Muscle of leg (tissue), 16 donors: Measurements from ENCODE around the gene PDE7B. TPM values are rescaled to one million over a fixed set of nuclear protein-coding genes. Genes with fewer than 3 reads are reported as not detected.

Source experiments
- DNase-seq: peaks from one replicate; pipeline ENCODE4 v3.0.0; 2013
- H3K27ac ChIP-seq: one replicate; pipeline ENCODE4 v1.5.1; 2013; ENCODE audit warnings: mild to moderate bottlenecking, low read length, control low read depth
- H3K27me3 ChIP-seq: one replicate; pipeline ENCODE4 v1.6.1; 2013; ENCODE audit warnings: low read length; ENCODE audit not compliant: control insufficient read depth, insufficient read depth
- H3K36me3 ChIP-seq: one replicate; pipeline ENCODE4 v1.6.1; 2013; ENCODE audit warnings: low read length; ENCODE audit not compliant: control insufficient read depth, insufficient read depth
- H3K4me1 ChIP-seq: one replicate; pipeline ENCODE4 v1.6.1; 2013; ENCODE audit warnings: low read length; ENCODE audit not compliant: control insufficient read depth, insufficient read depth
- H3K4me3 ChIP-seq: one replicate; pipeline ENCODE4 v1.5.1; 2013; ENCODE audit warnings: low read length, control low read depth
- H3K9me3 ChIP-seq: replicated peaks from 2 replicates; pipeline ENCODE4 v1.6.1; 2013; ENCODE audit warnings: low read depth, low read length; ENCODE audit not compliant: control insufficient read depth
- WGBS: methylation state at CpG from one replicate; pipeline ENCODE4 v1.1.5; 2013; ENCODE audit warnings: missing lambda C conversion rate; ENCODE audit not compliant: insufficient coverage; 5-methylcytosine and 5-hydroxymethylcytosine counted together
- long read RNA-seq, 11 donors: transcript quantifications; one replicate each; lab custom pipeline, GENCODE V29; 2026
- polyA plus RNA-seq, 8 donors: library from polyadenylated mRNA; unstranded; fragments of 120-200 nt; gene quantifications; one replicate each; pipeline versions ENCODE4 v1.2.1 to v1.2.3, GENCODE V29; 2013; ENCODE audit warnings: inconsistent platforms in 1 of 8, low replicate concordance in 1 of 8; ENCODE audit not compliant: insufficient read length in 8 of 8, insufficient read depth in 1 of 8
- total RNA-seq: library from RNA; stranded (reverse); fragments of 120-200 nt; gene quantifications from one replicate; pipeline ENCODE4 v1.2.4, GENCODE V29; 2013

Gene PDE7B
- total RNA-seq, result 10.3 TPM
- 10 to 100 TPM in 1 of 8 donors, 1 to 10 TPM in 7; 6.9 to 10.9 (median 8.4) TPM for polyA plus RNA-seq
- long read RNA-seq, donor 1, result 0 reads
- long read RNA-seq, donor 2, result 0 reads
- long read RNA-seq, donor 3, full-length matches to known transcripts, result 7 of 7 reads
- long read RNA-seq, donor 3, partial matches to known transcripts, result 0 of 7 reads
- long read RNA-seq, donor 3, other reads (novel, unspliced or antisense), result 0 of 7 reads
- long read RNA-seq, donor 4, full-length matches to known transcripts, result 2 of 2 reads
- long read RNA-seq, donor 4, partial matches to known transcripts, result 0 of 2 reads
- long read RNA-seq, donor 4, other reads (novel, unspliced or antisense), result 0 of 2 reads
- long read RNA-seq, donor 5, full-length matches to known transcripts, result 3 of 3 reads
- long read RNA-seq, donor 5, partial matches to known transcripts, result 0 of 3 reads
- long read RNA-seq, donor 5, other reads (novel, unspliced or antisense), result 0 of 3 reads
- long read RNA-seq, donor 6, full-length matches to known transcripts, result 1 of 1 reads
- long read RNA-seq, donor 6, partial matches to known transcripts, result 0 of 1 reads
- long read RNA-seq, donor 6, other reads (novel, unspliced or antisense), result 0 of 1 reads
- long read RNA-seq, donor 7, full-length matches to known transcripts, result 2 of 2 reads
- long read RNA-seq, donor 7, partial matches to known transcripts, result 0 of 2 reads
- long read RNA-seq, donor 7, other reads (novel, unspliced or antisense), result 0 of 2 reads
- long read RNA-seq, donor 8, full-length matches to known transcripts, result 2 of 2 reads
- long read RNA-seq, donor 8, partial matches to known transcripts, result 0 of 2 reads
- long read RNA-seq, donor 8, other reads (novel, unspliced or antisense), result 0 of 2 reads
- long read RNA-seq, donor 9, full-length matches to known transcripts, result 1 of 1 reads
- long read RNA-seq, donor 9, partial matches to known transcripts, result 0 of 1 reads
- long read RNA-seq, donor 9, other reads (novel, unspliced or antisense), result 0 of 1 reads
- long read RNA-seq, donor 10, full-length matches to known transcripts, result 3 of 3 reads
- long read RNA-seq, donor 10, partial matches to known transcripts, result 0 of 3 reads
- long read RNA-seq, donor 10, other reads (novel, unspliced or antisense), result 0 of 3 reads
- long read RNA-seq, donor 11, result 0 reads

- WGBS, result 0% methylated on average over 5 of the region's 12 CpGs
- Histone ChIP-seq H3K9me3 (no peaks in the 10 kb centered on the region), H3K4me1 (peaks cover 6% of the 10 kb centered on the region), H3K27ac (peak within 1 kb of the TSS; percentile 86), H3K4me3 (peak within 1 kb of the TSS; percentile 58), H3K36me3 (no peaks in the 10 kb centered on the region), H3K27me3 (no peaks in the 10 kb centered on the region)
- DNase-seq, result peak; percentile 98
These were observed at the start of gene PDE7B for GRCh38 chr6:135851442-135852271. PDE7B (plus strand) TSS chr6:135851701.

- Histone ChIP-seq H3K4me1 (no peaks in the 10 kb centered on the region), H3K27me3 (no peaks in the 10 kb centered on the region), H3K4me3 (no peak overlapping the region), H3K9me3 (no peaks in the 10 kb centered on the region), H3K36me3 (no peaks in the 10 kb centered on the region), H3K27ac (no peak overlapping the region)
- DNase-seq, result no peak
- WGBS, result no CpG with 5 or more reads among the region's 2 CpGs
These were observed 49.6 kb upstream of the PDE7B start for GRCh38 chr6:135801755-135802465.

- Histone ChIP-seq H3K27ac (peak overlapping the region; percentile 48), H3K4me1 (peaks cover 17% of the 10 kb centered on the region), H3K36me3 (no peaks in the 10 kb centered on the region), H3K4me3 (no peak overlapping the region), H3K9me3 (peaks cover 4% of the 10 kb centered on the region), H3K27me3 (no peaks in the 10 kb centered on the region)
- DNase-seq, result peak; percentile 86
- 37% methylated on average over 2 of the region's 5 CpGs for WGBS
These were observed 41.0 kb upstream of the PDE7B start for GRCh38 chr6:135810486-135810885.

GRCh38 chr6:135811170-135811569 is 40.3 kb upstream of the PDE7B start:
- H3K36me3 ChIP-seq, result no peaks in the 10 kb centered on the region
- peaks cover 4% of the 10 kb centered on the region for H3K9me3 ChIP-seq
- WGBS, result no CpG with 5 or more reads among the region's 2 CpGs
- peak overlapping the region; percentile 65 for H3K27ac ChIP-seq
- peak; percentile 84 for DNase-seq
- no peaks in the 10 kb centered on the region for H3K27me3 ChIP-seq
- H3K4me1 ChIP-seq, result peaks cover 17% of the 10 kb centered on the region
- H3K4me3 ChIP-seq, result no peak overlapping the region

GRCh38 chr6:135811644-135812526 is 39.6 kb upstream of the PDE7B start:
- peaks cover 4% of the 10 kb centered on the region for H3K9me3 ChIP-seq
- no peak overlapping the region for H3K4me3 ChIP-seq
- 44% methylated on average over 2 of the region's 8 CpGs for whole genome bisulfite sequencing
- H3K27me3 ChIP-seq, result no peaks in the 10 kb centered on the region
- H3K4me1 ChIP-seq, result peaks cover 17% of the 10 kb centered on the region
- H3K36me3 ChIP-seq, result no peaks in the 10 kb centered on the region
- peak; percentile 66 for DNase-seq
- peak overlapping the region; percentile 38 for H3K27ac ChIP-seq

GRCh38 chr6:135813401-135813800 is 38.1 kb upstream of the PDE7B start:
- Histone ChIP-seq H3K4me3 (no peak overlapping the region), H3K36me3 (no peaks in the 10 kb centered on the region), H3K9me3 (peaks cover 4% of the 10 kb centered on the region), H3K4me1 (peaks cover 17% of the 10 kb centered on the region), H3K27me3 (no peaks in the 10 kb centered on the region), H3K27ac (no peak overlapping the region)
- DNase-seq, result peak; percentile 85
- WGBS, result 90% methylated on average over 1 of the region's 6 CpGs

GRCh38 chr6:135814043-135814442 is 37.5 kb upstream of the PDE7B start:
- Histone ChIP-seq H3K36me3 (no peaks in the 10 kb centered on the region), H3K27ac (no peak overlapping the region), H3K27me3 (no peaks in the 10 kb centered on the region), H3K9me3 (peaks cover 4% of the 10 kb centered on the region), H3K4me1 (peaks cover 17% of the 10 kb centered on the region), H3K4me3 (no peak overlapping the region)
- 100% methylated on average over 2 of the region's 4 CpGs for WGBS
- no peak for DNase-seq

- WGBS, result 100% methylated on average over 1 of the region's 4 CpGs
- Histone ChIP-seq H3K27me3 (no peaks in the 10 kb centered on the region), H3K27ac (no peak overlapping the region), H3K36me3 (no peaks in the 10 kb centered on the region), H3K9me3 (no peaks in the 10 kb centered on the region), H3K4me1 (peaks cover 17% of the 10 kb centered on the region), H3K4me3 (no peak overlapping the region)
- DNase-seq, result no peak
These were observed 36.3 kb upstream of the PDE7B start for GRCh38 chr6:135815216-135815615.
